ENCODE data around the gene STK32B.

Gene STK32B

GRCh38 chr4:5448221-5448620 is 396.9 kb downstream of the STK32B start:
- POLR2A ChIA-PET = no interaction called here

GRCh38 chr4:5451243-5451642 is 400.0 kb downstream of the STK32B start:
- H3K4me1 ChIP-seq (ENCODE audit: control insufficient read depth, insufficient read depth, low read length) = no peaks in the 10 kb centered on the region
- H3K36me3 ChIP-seq (ENCODE audit: control insufficient read depth in 2 of 2, insufficient read depth in 1 of 2, low read length in 2 of 2) = no peaks in the 10 kb centered on the region
- H3K4me3 ChIP-seq (ENCODE audit: low read depth, low read length) = no peak overlapping the region
- H3K27ac ChIP-seq (ENCODE audit: extremely low read depth, low read depth, low read length) = no peak overlapping the region
- TF ChIP-seq ZSCAN5A (tag by site-specific recombination; IDR thresholded peaks at IDR 0.05) = no peak
- TF ChIP-seq HOXA7 (CRISPR knock-in tag; IDR thresholded peaks at IDR 0.05; ENCODE audit: borderline replicate concordance) = no peak
- no peak for TF ChIP-seq ZNF776 (tag by site-specific recombination; IDR thresholded peaks at IDR 0.05; ENCODE audit: borderline replicate concordance)
- TF ChIP-seq ZSCAN4 (tag by site-specific recombination; IDR thresholded peaks at IDR 0.05) = no peak
- peak; percentile 69 for TF ChIP-seq REST (tag by site-specific recombination; IDR thresholded peaks at IDR 0.05)
- no peak for TF ChIP-seq HIC1 (tag by site-specific recombination; IDR thresholded peaks at IDR 0.05)
- POLR2A ChIA-PET = no interaction called here
- CTCF ChIA-PET = no interaction called here
- H3K9me3 ChIP-seq (ENCODE audit: control insufficient read depth, insufficient read depth, low read depth, low read length) = no peaks in the 10 kb centered on the region

More at GRCh38 chr4:5448221-5448620, 396.9 kb downstream of the STK32B start:
- H3K9me3 ChIP-seq (ENCODE audit: control insufficient read depth, insufficient read depth, low read depth, low read length) = no peaks in the 10 kb centered on the region
- no peak overlapping the region for H3K27ac ChIP-seq (ENCODE audit: extremely low read depth, low read depth, low read length)
- H3K4me3 ChIP-seq (ENCODE audit: low read depth, low read length) = no peak overlapping the region
- H3K4me1 ChIP-seq (ENCODE audit: control insufficient read depth, insufficient read depth, low read length) = no peaks in the 10 kb centered on the region
- no peak for TF ChIP-seq ATF2 (tag by site-specific recombination; IDR thresholded peaks at IDR 0.05; ENCODE audit: low read depth)
- TF ChIP-seq IKZF3 (tag by site-specific recombination; IDR thresholded peaks at IDR 0.05) = no peak
- H3K36me3 ChIP-seq (ENCODE audit: control insufficient read depth in 2 of 2, insufficient read depth in 1 of 2, low read length in 2 of 2) = no peaks in the 10 kb centered on the region
- CTCF ChIA-PET = no interaction called here

GRCh38 chr4:5452156-5452555 is 400.9 kb downstream of the STK32B start:
- H3K4me1 ChIP-seq (ENCODE audit: control insufficient read depth, insufficient read depth, low read length) = no peaks in the 10 kb centered on the region
- H3K4me3 ChIP-seq (ENCODE audit: low read depth, low read length) = no peak overlapping the region
- H3K9me3 ChIP-seq (ENCODE audit: control insufficient read depth, insufficient read depth, low read depth, low read length) = no peaks in the 10 kb centered on the region
- POLR2A ChIA-PET = no interaction called here
- no peak overlapping the region for H3K27ac ChIP-seq (ENCODE audit: extremely low read depth, low read depth, low read length)
- TF ChIP-seq ZNF433 (tag by site-specific recombination; IDR thresholded peaks at IDR 0.05; ENCODE audit: low read depth) (no peak), ZNF133 (tag by site-specific recombination; IDR thresholded peaks at IDR 0.05) (no peak), ELK4 (IDR thresholded peaks at IDR 0.05; ENCODE audit: borderline replicate concordance, low read depth, low read length) (no peak), ZNF274 (IDR thresholded peaks at IDR 0.05; ENCODE audit: low read length) (no peak), ZNF274 (tag by site-specific recombination; IDR thresholded peaks at IDR 0.05; ENCODE audit: borderline replicate concordance) (no peak)
- CTCF ChIA-PET = no interaction called here
- no peaks in the 10 kb centered on the region for H3K36me3 ChIP-seq (ENCODE audit: control insufficient read depth in 2 of 2, insufficient read depth in 1 of 2, low read length in 2 of 2)

Measured in HEK293 (cell line).